Vagina (tissue), 2 donors: ENCODE measurements around the gene ELN. TPM values are rescaled to one million over a fixed set of nuclear protein-coding genes. Genes with fewer than 3 reads are reported as not detected.

Source experiments
- DNase-seq, 2 donors: peaks; one replicate each; pipeline ENCODE4 v3.0.0-alpha.2; 2017; ENCODE audit errors: extremely low spot score in 2 of 2
- H3K27ac ChIP-seq: fragments of 200-600 bp; sonication (generic); one replicate; pipeline ENCODE4 v1.5.1; 2019
- H3K27me3 ChIP-seq: fragments of 200-600 bp; sonication (generic); one replicate; pipeline ENCODE4 v1.5.1; 2019
- H3K36me3 ChIP-seq, 2 donors: fragments of 200-600 bp; sonication (generic); one replicate each; pipeline ENCODE4 v1.5.1; 2017 to 2019
- H3K4me1 ChIP-seq: fragments of 200-600 bp; sonication (generic); one replicate; pipeline ENCODE4 v1.5.1; 2019
- H3K4me3 ChIP-seq, 2 donors: fragments of 200-600 bp; sonication (generic); 1 replicate in 1 of 2; 2 replicates in 1 of 2; pipeline ENCODE4 v1.5.1; 2016 to 2019
- H3K9me3 ChIP-seq: fragments of 200-600 bp; sonication (generic); one replicate; pipeline ENCODE4 v1.5.1; 2019
- CTCF ChIP-seq, 3 experiments: fragments of 450-650 bp in 2 of 3; fragments of 200-600 bp in 1 of 3; sonication (generic) in 1 of 3; IDR thresholded peaks; one replicate each; pipeline ENCODE4 v1.5.1; 2017 to 2019; ENCODE audit warnings: antibody characterized with exemption in 3 of 3, mild to moderate bottlenecking in 2 of 3, moderate library complexity in 2 of 3
- POLR2A ChIP-seq, 2 donors: fragments of 450-650 bp; IDR thresholded peaks; one replicate each; pipeline ENCODE4 v1.6.1; 2017; ENCODE audit warnings: antibody characterized with exemption in 2 of 2, mild to moderate bottlenecking in 2 of 2, moderate library complexity in 2 of 2
- POLR2AphosphoS5 ChIP-seq, 2 donors: sonication (generic); formaldehyde crosslinking; IDR thresholded peaks; one replicate each; pipeline ENCODE4 v1.9.0; 2017; ENCODE audit warnings: antibody characterized with exemption in 2 of 2, mild to moderate bottlenecking in 2 of 2, low read depth in 1 of 2; ENCODE audit not compliant: insufficient read depth in 1 of 2
- intact Hi-C: fragments of 100-400 bp; cut with DNase I; formaldehyde crosslinking; loops from one replicate; pipeline ENCODE4 v1.15.1; 2023
- total RNA-seq: library from RNA; depleted of rRNA; stranded (reverse); fragments of >200 nt; gene quantifications from one replicate; pipeline ENCODE4 v1.2.3, GENCODE V29; 2016

Gene ELN
- total RNA-seq, 1 donor from 2014 or later, result 38.3 TPM

GRCh38 chr7:74069790-74070618 is 42.0 kb downstream of the ELN start:
- intact Hi-C loops, result no loop called here
- H3K36me3 ChIP-seq, result no peaks in the 10 kb centered on the region
- TF ChIP-seq POLR2AphosphoS5 (IDR thresholded peaks at IDR 0.05; ENCODE audit: insufficient read depth in 1 of 2, low read depth in 1 of 2) (no peak), POLR2A (IDR thresholded peaks at IDR 0.05) (no peak), CTCF (IDR thresholded peaks at IDR 0.05) (no peak)
- H3K27me3 ChIP-seq, result no peaks in the 10 kb centered on the region
- no peaks in the 10 kb centered on the region for H3K4me1 ChIP-seq
- no peak for DNase-seq
- H3K27ac ChIP-seq, result peak overlapping the region; percentile 33
- no peaks in the 10 kb centered on the region for H3K9me3 ChIP-seq
- no peak overlapping the region for H3K4me3 ChIP-seq

GRCh38 chr7:74070619-74070921 is 42.6 kb downstream of the ELN start:
- Histone ChIP-seq H3K4me1 (no peaks in the 10 kb centered on the region), H3K9me3 (no peaks in the 10 kb centered on the region), H3K27me3 (no peaks in the 10 kb centered on the region), H3K36me3 (no peaks in the 10 kb centered on the region), H3K4me3 (no peak overlapping the region), H3K27ac (peak overlapping the region; percentile 33)
- TF ChIP-seq CTCF (IDR thresholded peaks at IDR 0.05) (no peak), POLR2AphosphoS5 (IDR thresholded peaks at IDR 0.05; ENCODE audit: insufficient read depth in 1 of 2, low read depth in 1 of 2) (no peak), POLR2A (IDR thresholded peaks at IDR 0.05) (no peak)
- no peak for DNase-seq
- intact Hi-C loops, result no loop called here

- intact Hi-C loops, result no loop called here
- no peak for TF ChIP-seq POLR2A (IDR thresholded peaks at IDR 0.05)
- TF ChIP-seq POLR2AphosphoS5 (IDR thresholded peaks at IDR 0.05; ENCODE audit: insufficient read depth in 1 of 2, low read depth in 1 of 2), result no peak
- TF ChIP-seq CTCF (IDR thresholded peaks at IDR 0.05), result no peak
- no peak for DNase-seq
These were observed 43.1 kb downstream of the ELN start for GRCh38 chr7:74071121-74071520.

GRCh38 chr7:74074770-74075169 is 46.8 kb downstream of the ELN start:
- Histone ChIP-seq H3K4me3 (no peak overlapping the region), H3K36me3 (no peaks in the 10 kb centered on the region), H3K27ac (no peak overlapping the region), H3K4me1 (peaks cover 12% of the 10 kb centered on the region), H3K27me3 (no peaks in the 10 kb centered on the region), H3K9me3 (no peaks in the 10 kb centered on the region)
- TF ChIP-seq CTCF (IDR thresholded peaks at IDR 0.05) (no peak), POLR2AphosphoS5 (IDR thresholded peaks at IDR 0.05; ENCODE audit: insufficient read depth in 1 of 2, low read depth in 1 of 2) (no peak)
- DNase-seq, result no peak
- intact Hi-C loops, result no loop called here

More at GRCh38 chr7:74071121-74071520, 43.1 kb downstream of the ELN start:
- Histone ChIP-seq H3K4me3 (no peak overlapping the region), H3K9me3 (no peaks in the 10 kb centered on the region), H3K27me3 (no peaks in the 10 kb centered on the region), H3K4me1 (no peaks in the 10 kb centered on the region), H3K36me3 (no peaks in the 10 kb centered on the region), H3K27ac (no peak overlapping the region)

GRCh38 chr7:74078461-74078860 is 50.5 kb downstream of the ELN start:
- peaks cover 18% of the 10 kb centered on the region for H3K4me1 ChIP-seq
- H3K9me3 ChIP-seq, result no peaks in the 10 kb centered on the region
- no peak overlapping the region for H3K4me3 ChIP-seq
- no peak for DNase-seq
- no peaks in the 10 kb centered on the region for H3K36me3 ChIP-seq
- TF ChIP-seq CTCF (IDR thresholded peaks at IDR 0.05), result no peak
- TF ChIP-seq POLR2A (IDR thresholded peaks at IDR 0.05), result no peak
- TF ChIP-seq POLR2AphosphoS5 (IDR thresholded peaks at IDR 0.05; ENCODE audit: insufficient read depth in 1 of 2, low read depth in 1 of 2), result no peak
- intact Hi-C loops, result no loop called here
- H3K27me3 ChIP-seq, result no peaks in the 10 kb centered on the region
- peak overlapping the region; percentile 70 for H3K27ac ChIP-seq
